HG03575 (cell line): ENCODE measurements around the gene TRIO.

ENCODE experiments used
- ATAC-seq: cut with Tn5 transposase; IDR thresholded peaks from one replicate; pipeline ENCODE4 v1.9.1; 2021; ENCODE audit not compliant: unreplicated experiment, insufficient number of reproducible peaks, low FRiP score; ENCODE audit errors: extremely low read depth

Gene TRIO

DNA sequence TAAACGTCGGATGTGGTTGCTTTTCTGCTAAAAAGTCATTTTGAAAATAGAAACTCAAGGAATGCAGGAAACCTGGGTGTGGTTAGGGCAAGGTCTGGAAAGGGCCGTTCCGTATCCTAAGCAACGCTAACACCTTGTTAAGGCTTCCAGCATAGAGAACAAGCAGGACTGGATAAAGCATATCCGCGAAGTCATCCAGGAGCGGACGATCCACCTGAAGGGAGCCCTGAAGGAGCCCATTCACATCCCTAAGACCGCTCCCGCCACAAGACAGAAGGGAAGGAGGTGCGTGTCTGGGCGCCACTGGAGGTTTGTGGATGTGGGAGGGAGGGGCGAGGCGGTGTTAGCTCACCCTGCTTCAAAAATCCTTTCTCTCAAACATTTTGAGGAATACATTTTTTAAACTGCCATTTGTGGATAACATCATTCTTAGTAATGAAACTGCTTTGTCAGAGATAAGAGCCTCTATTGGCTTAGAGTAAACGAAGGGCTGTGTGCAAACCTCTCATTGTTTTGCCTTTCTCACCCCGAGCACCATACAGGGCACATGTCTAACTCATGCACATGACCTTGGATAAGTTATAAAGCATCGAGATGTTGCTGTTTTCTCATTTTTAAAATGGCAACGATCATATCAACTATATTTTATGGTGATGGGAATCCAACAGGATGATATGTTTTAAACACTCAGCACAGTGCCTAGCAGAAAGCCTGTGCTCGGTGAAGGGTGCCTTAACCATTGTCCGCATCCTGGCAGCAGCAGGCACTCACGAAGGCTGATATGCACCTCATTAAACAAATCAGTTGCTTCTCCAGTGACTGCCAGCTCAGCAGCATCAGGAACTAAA lies 262.8 kb downstream of the TRIO start:
- no peak for ATAC-seq

DNA sequence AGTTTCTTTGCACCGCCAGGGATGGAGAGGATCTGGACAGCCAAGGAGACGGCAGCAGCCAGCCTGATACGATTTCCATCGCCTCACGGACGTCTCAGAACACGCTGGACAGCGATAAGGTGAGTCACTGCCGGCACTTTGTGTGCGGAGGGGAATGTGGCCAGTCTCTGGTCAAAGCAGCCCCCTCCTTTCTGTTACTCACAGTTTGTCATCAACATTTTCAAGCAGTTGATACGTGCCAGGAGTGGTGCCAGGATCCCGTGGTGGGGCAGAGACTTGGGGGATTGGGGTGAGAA lies 263.4 kb downstream of the TRIO start:
- ATAC-seq, result no peak

DNA sequence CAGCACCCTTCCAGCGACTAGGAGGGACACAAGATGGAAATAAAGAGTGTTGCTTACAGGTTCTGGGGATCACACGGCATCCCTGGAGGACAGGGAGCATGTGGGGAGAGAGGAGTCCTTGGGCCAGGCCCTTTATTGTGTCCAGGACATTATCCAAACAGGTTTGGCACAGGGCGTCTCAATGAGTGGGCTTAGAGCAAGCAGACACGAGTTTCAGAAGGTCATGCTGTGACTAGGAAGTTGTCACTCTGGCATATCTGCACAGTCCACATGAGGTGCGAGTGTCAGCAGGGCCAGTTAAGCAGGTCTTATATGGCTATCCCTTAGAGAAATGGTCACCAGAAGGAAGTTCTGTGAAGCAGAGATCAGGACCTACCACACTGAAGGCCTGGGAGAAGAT lies 263.9 kb downstream of the TRIO start:
- no peak for ATAC-seq

DNA sequence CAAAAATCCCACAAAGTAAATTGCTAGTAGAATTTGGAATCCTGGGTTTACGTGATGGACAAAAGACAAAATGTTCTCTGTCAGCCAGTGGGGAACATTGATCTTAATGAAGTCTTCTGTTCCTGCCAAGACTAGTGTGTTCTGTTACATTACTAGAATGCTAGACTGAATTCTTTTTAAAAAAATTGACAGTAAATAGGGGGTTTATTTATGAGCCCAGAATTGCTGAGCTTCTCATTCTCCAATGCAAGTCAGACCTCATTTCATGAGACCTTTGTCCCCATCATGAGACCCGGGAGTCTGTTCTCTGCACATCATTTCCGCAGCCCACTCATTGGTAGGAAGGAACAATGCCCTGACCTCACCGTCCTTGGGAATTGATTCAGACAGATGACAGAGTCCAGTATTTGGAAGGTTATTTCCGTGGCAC lies 264.6 kb downstream of the TRIO start:
- no peak for ATAC-seq

- no peak for ATAC-seq
Measured at GRCh38 chr5:14408969-14409586, 265.9 kb downstream of the TRIO start.

- no peak for ATAC-seq
Measured at GRCh38 chr5:14410068-14410393, 266.9 kb downstream of the TRIO start.

DNA sequence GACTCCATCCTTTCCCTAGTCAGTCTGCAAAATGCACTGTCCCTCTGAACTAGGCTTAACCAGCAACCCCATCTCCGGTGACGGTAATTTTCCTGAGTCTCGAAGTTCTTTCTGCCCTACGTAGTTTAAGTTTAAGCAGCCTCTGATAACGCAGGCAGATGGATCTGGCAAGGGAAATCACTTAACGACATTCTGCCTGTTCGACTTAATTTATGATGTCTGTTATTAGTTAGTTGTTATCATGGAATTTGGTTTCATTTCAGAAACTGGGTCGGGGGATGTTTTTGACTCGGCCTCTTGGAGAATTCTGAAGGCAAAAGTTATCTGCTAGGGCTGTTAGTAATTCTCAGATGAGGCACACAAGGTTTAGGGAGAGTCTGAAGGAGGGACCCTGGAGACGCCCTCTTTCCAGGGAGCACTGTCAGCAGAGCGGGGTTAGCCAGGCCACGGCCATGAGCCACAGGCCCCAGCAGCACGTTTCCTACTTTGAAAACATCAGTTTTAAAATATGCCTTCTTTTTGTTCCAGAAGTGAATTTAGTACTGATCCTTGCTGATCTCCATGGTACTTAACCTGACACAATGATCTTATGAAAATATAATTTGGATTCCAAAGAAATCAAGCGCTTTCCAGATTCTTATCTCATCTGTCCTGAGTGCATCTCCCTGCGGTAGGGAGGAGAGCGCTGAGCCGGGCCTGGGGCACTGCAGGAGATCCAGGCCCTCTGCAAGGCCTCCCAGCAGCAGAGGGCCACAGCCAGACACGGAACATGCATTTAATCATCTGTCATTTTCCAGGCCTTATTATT lies 267.5 kb downstream of the TRIO start:
- ATAC-seq, result no peak

GRCh38 chr5:14411216-14411615 lies 268.1 kb downstream of the TRIO start:
- ATAC-seq, result no peak

DNA sequence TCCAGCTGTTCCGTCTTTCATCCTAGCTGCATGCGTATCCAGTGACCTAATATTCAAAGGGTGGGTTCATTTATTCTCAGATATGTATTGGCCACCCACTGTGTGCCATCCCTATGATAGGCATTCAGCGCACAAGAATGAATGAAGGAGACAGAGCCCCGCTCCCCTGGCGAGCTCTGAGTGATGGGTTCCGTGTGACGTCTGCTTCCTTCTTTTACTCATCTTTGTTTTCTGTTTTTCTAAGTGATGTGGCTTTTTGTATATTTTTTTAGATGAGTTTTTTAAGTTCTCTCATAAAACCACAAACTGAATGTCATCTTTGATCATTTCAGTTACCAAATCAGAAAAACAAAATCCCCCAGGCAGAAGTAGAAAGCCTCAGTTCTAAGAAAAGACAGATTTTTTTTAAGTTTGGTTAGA lies 270.2 kb downstream of the TRIO start:
- no peak for ATAC-seq

DNA sequence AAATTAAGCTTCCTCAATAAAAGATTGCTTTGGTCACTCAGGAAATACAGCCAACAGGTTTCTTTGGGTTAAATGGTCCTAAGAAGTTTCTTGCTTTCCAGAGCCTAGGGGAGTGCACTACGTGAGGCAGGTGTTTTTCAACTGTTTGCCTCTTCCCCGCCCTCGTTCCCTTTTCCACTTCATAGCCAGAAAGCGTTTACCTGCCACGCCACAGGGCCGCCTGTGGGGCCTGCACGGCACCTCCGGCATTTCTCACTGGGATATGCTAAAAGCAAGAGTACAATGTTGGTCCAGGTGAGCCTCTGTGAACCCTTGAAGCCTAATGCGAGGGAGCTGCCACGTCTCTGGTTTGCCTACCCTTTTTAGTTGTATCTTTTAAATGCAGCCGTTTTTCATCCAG lies 270.9 kb downstream of the TRIO start:
- no peak for ATAC-seq

DNA sequence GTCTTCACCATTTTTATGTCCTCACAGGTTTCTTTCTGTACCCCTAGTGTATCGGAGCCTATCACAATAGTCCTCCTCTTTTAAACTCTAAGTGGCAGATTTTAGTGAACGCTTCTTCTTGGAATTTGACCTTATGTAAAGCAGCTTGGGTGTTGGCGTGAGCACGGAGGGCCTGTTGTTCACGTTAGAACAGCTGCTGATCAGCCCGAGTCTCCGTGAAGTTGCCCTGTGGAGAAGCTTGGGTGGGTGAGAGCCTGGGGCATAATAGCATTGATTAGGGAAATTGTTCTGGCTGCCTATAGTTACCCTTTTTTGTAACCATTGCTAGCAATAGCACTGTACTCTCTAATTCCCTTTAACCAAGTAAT lies 271.5 kb downstream of the TRIO start:
- no peak for ATAC-seq

DNA sequence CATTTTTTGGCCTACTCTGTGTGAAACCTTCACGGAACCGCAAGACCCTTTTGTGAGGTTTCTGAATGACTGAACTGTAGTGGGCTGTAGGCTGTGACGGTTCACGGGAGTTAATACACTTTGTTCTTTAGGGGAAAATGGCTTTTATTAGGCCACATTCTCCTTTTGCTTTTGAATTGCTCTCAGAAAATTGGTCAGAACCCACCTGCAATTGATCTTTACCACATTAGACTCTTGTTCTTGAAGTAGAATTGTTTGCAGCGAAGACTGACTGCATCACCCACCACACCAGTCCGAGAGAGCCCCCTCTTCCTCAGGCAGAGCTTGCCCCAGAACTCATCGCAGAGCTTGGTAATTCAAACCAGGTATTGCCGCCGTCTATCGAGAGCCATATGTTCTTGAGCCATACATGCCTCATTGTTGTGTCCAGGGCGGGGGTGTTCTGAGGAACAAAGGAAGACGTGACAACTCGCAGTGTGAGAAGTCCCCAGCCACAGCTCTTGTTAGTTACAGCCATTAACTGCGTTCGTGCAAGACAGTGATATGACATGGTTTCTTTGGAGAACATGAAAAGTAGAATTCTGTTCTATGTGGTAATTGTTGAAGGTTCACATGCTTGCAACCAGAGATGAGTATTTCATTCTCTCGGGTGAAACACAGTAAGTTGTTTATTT lies 272.0 kb downstream of the TRIO start:
- ATAC-seq, result peak; percentile 85

GRCh38 chr5:14415698-14416074 lies 272.5 kb downstream of the TRIO start:
- no peak for ATAC-seq

- ATAC-seq, result no peak
Measured at GRCh38 chr5:14416621-14417275, 273.6 kb downstream of the TRIO start.

DNA sequence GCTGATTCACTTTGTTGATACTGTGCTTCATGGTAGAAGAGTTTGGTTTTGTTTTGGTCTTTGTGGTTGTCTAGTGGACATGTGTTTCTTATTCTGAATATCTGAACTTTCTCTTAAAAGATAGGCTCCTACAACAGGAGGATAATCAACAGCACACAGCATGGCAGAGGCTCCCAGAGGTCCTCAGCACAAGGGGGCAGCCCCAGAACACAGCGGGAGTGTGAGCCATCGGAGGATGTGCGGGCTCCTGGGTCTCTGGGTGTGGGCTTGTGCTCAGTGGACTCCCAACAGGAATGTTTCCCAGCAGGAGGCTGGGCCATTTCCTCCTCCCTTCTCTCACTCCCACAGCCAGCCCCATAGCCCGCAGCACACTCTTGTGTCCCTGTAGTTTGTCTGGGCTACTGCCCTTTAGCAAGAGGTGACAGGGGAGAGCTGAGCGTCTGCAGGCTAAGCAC lies 274.2 kb downstream of the TRIO start:
- ATAC-seq, result no peak

DNA sequence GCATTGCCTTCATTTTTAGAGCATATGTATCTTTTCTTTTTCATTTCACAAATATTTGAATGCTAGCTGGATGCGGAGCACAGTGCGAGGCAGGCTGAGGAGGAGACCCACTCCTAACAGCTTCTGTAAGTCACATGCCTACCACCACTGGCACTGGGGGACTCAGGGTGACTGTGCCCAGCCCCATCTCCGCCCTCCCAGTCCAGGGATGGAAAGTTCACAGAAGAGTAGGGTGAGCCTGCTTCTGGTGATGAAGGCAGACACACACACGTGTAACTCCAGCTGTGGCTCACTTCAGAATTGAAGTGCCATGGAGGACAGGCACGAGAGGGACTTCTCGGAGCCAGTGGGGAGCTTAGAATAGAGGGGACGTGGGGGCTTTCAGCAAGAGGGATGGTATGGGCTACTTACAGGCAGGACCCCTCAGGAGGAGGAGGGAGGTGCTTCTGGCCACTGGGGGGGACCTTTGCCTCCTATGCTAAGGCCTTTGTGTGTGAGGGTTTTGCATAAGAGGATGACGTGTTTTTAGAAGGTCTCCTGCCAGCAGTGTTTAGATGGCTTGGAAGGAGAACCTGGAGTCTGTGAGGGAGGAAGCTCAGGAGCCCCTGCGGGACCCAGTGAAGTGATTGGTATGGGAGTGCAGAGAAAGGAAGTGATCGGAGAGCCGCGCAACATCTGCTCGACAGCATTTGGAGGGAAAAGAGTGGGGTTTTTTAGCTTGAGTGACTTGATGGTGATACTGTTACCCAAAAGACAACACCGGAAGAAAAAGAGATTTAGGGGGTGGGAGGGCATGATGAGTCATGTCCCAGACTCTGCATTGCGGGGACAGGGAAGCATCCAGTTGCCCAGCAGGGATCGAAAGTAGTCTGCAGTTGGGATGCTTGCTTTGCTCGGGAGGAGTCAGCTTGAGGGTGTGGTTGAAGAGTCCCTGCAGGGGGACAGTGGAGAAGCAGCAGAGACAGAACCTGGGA lies 274.9 kb downstream of the TRIO start:
- no peak for ATAC-seq

GRCh38 chr5:14419686-14420085 lies 276.5 kb downstream of the TRIO start:
- ATAC-seq, result no peak
